Measurements from ENCODE around the gene NKD1. TPM values are rescaled to one million over a fixed set of nuclear protein-coding genes. Genes with fewer than 3 reads are reported as not detected.
A peak's percentile ranks its signal among the peaks of the same experiment; 100 is the strongest.

NKD1 gene
- total RNA-seq, 1 donor, result 1.2 TPM

- H3K9me3 ChIP-seq (ENCODE audit: low read depth, low read length), result peaks cover 3% of the 10 kb centered on the region
- peak overlapping the region; percentile 9 for H3K4me3 ChIP-seq (ENCODE audit: low read length)
- no peaks in the 10 kb centered on the region for H3K27me3 ChIP-seq (ENCODE audit: insufficient read depth, low read length)
- peaks cover 38% of the 10 kb centered on the region for H3K4me1 ChIP-seq (ENCODE audit: insufficient read depth, low read length)
Measured at GRCh38 chr16:50666658-50667496, 118.7 kb downstream of the NKD1 start.

GRCh38 chr16:50667497-50668367 lies 119.5 kb downstream of the NKD1 start:
- H3K9me3 ChIP-seq (ENCODE audit: low read depth, low read length), result peaks cover 12% of the 10 kb centered on the region
- H3K4me3 ChIP-seq (ENCODE audit: low read length), result no peak overlapping the region
- H3K4me1 ChIP-seq (ENCODE audit: insufficient read depth, low read length), result peaks cover 38% of the 10 kb centered on the region
- H3K27me3 ChIP-seq (ENCODE audit: insufficient read depth, low read length), result no peaks in the 10 kb centered on the region

- Histone ChIP-seq H3K9me3 (ENCODE audit: low read depth, low read length) (peaks cover 14% of the 10 kb centered on the region), H3K4me1 (ENCODE audit: insufficient read depth, low read length) (peaks cover 38% of the 10 kb centered on the region), H3K27me3 (ENCODE audit: insufficient read depth, low read length) (no peaks in the 10 kb centered on the region), H3K4me3 (ENCODE audit: low read length) (no peak overlapping the region)
Measured at GRCh38 chr16:50668368-50669008, 120.3 kb downstream of the NKD1 start.

- Histone ChIP-seq H3K27me3 (ENCODE audit: insufficient read depth, low read length) (no peaks in the 10 kb centered on the region), H3K4me1 (ENCODE audit: insufficient read depth, low read length) (peaks cover 32% of the 10 kb centered on the region), H3K9me3 (ENCODE audit: low read depth, low read length) (peaks cover 14% of the 10 kb centered on the region), H3K4me3 (ENCODE audit: low read length) (no peak overlapping the region)
Measured at GRCh38 chr16:50669741-50670140, 121.5 kb downstream of the NKD1 start.

GRCh38 chr16:50670476-50670875 lies 122.3 kb downstream of the NKD1 start:
- H3K4me3 ChIP-seq (ENCODE audit: low read length), result no peak overlapping the region
- peaks cover 25% of the 10 kb centered on the region for H3K4me1 ChIP-seq (ENCODE audit: insufficient read depth, low read length)
- peaks cover 14% of the 10 kb centered on the region for H3K9me3 ChIP-seq (ENCODE audit: low read depth, low read length)

GRCh38 chr16:50671644-50672260 lies 123.6 kb downstream of the NKD1 start:
- peaks cover 14% of the 10 kb centered on the region for H3K9me3 ChIP-seq (ENCODE audit: low read depth, low read length)
- H3K4me1 ChIP-seq (ENCODE audit: insufficient read depth, low read length), result peaks cover 12% of the 10 kb centered on the region
- H3K27me3 ChIP-seq (ENCODE audit: insufficient read depth, low read length), result no peaks in the 10 kb centered on the region
- no peak overlapping the region for H3K4me3 ChIP-seq (ENCODE audit: low read length)

More at GRCh38 chr16:50670476-50670875, 122.3 kb downstream of the NKD1 start:
- H3K27me3 ChIP-seq (ENCODE audit: insufficient read depth, low read length), result no peaks in the 10 kb centered on the region

- H3K4me3 ChIP-seq (ENCODE audit: low read length), result no peak overlapping the region
- peaks cover 19% of the 10 kb centered on the region for H3K4me1 ChIP-seq (ENCODE audit: insufficient read depth, low read length)
- H3K27me3 ChIP-seq (ENCODE audit: insufficient read depth, low read length), result no peaks in the 10 kb centered on the region
Measured at GRCh38 chr16:50673496-50674275, 125.5 kb downstream of the NKD1 start.

GRCh38 chr16:50674831-50675230 lies 126.6 kb downstream of the NKD1 start:
- peaks cover 30% of the 10 kb centered on the region for H3K4me1 ChIP-seq (ENCODE audit: insufficient read depth, low read length)
- H3K4me3 ChIP-seq (ENCODE audit: low read length), result no peak overlapping the region
- no peaks in the 10 kb centered on the region for H3K27me3 ChIP-seq (ENCODE audit: insufficient read depth, low read length)
- peaks cover 14% of the 10 kb centered on the region for H3K9me3 ChIP-seq (ENCODE audit: low read depth, low read length)

More at GRCh38 chr16:50673496-50674275, 125.5 kb downstream of the NKD1 start:
- peaks cover 14% of the 10 kb centered on the region for H3K9me3 ChIP-seq (ENCODE audit: low read depth, low read length)

GRCh38 chr16:50675686-50676610 lies 127.8 kb downstream of the NKD1 start:
- Histone ChIP-seq H3K27me3 (ENCODE audit: insufficient read depth, low read length) (no peaks in the 10 kb centered on the region), H3K4me3 (ENCODE audit: low read length) (no peak overlapping the region), H3K9me3 (ENCODE audit: low read depth, low read length) (peaks cover 14% of the 10 kb centered on the region), H3K4me1 (ENCODE audit: insufficient read depth, low read length) (peaks cover 39% of the 10 kb centered on the region)

GRCh38 chr16:50676684-50677225 lies 128.6 kb downstream of the NKD1 start:
- Histone ChIP-seq H3K27me3 (ENCODE audit: insufficient read depth, low read length) (no peaks in the 10 kb centered on the region), H3K4me1 (ENCODE audit: insufficient read depth, low read length) (peaks cover 45% of the 10 kb centered on the region), H3K9me3 (ENCODE audit: low read depth, low read length) (peaks cover 11% of the 10 kb centered on the region), H3K4me3 (ENCODE audit: low read length) (no peak overlapping the region)

GRCh38 chr16:50677351-50677750 lies 129.2 kb downstream of the NKD1 start:
- H3K9me3 ChIP-seq (ENCODE audit: low read depth, low read length), result peaks cover 6% of the 10 kb centered on the region
- peaks cover 51% of the 10 kb centered on the region for H3K4me1 ChIP-seq (ENCODE audit: insufficient read depth, low read length)
- H3K4me3 ChIP-seq (ENCODE audit: low read length), result no peak overlapping the region
- no peaks in the 10 kb centered on the region for H3K27me3 ChIP-seq (ENCODE audit: insufficient read depth, low read length)

- Histone ChIP-seq H3K9me3 (ENCODE audit: low read depth, low read length) (no peaks in the 10 kb centered on the region), H3K4me3 (ENCODE audit: low read length) (peak overlapping the region; percentile 15), H3K27me3 (ENCODE audit: insufficient read depth, low read length) (no peaks in the 10 kb centered on the region), H3K4me1 (ENCODE audit: insufficient read depth, low read length) (peaks cover 63% of the 10 kb centered on the region)
Measured at GRCh38 chr16:50678531-50678930, 130.3 kb downstream of the NKD1 start.

- peak overlapping the region; percentile 77 for H3K4me3 ChIP-seq (ENCODE audit: low read length)
- H3K9me3 ChIP-seq (ENCODE audit: low read depth, low read length), result no peaks in the 10 kb centered on the region
- H3K4me1 ChIP-seq (ENCODE audit: insufficient read depth, low read length), result peaks cover 70% of the 10 kb centered on the region
- H3K27me3 ChIP-seq (ENCODE audit: insufficient read depth, low read length), result no peaks in the 10 kb centered on the region
Measured at GRCh38 chr16:50679266-50679665, 131.1 kb downstream of the NKD1 start.

Data from mononuclear cell (primary cell).